LoVo (cell line): ENCODE data around the gene FBXO31.

Experiments used
- DNase-seq: peaks from one replicate; pipeline ENCODE4 v3.0.0-alpha.2; 2016; ENCODE audit warnings: low spot score

The FBXO31 gene

DNA sequence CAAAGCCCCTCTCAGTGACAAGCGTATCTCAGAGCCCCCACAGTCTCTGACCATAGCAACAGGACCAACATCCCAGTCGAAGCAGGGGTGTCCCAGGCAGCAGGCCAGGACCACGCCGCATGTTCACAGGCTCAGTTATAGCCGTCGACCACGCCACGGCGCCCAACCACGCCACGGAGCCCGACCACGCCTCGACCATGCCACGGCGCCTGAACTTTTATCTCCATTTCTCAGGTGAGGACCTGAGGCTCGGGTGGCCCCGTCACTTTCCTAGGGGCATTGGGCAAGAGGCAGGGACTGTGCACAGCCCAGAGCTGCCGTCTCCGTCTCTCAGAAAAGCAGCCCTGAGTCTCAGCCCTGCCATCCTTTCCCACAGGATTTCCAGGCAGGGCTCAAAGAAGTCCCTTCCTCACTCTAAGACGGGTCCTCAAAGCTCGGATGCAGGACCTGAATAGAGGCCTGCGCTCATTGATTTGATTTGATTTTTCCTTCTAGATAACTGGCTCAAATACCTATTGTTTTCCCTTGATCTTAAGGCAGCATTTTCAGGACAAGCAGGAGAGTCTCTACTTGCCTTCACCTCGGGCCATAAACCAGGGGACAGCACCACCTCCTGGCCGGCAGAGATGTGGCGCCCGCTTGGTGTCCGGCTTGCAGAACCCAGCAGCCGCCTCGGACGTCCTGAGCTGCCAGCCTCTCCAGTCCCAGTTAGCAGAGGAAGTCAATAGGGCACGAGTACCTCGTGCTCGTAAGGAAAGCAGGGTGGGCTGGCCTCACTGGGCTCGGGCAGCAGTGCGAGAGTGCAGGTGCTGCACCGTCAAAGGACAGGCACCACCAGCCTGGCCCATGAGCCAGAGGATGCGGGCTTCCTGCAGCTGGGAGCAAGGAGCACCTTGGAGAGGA, 105.1 kb downstream of the FBXO31 start:
- peak; percentile 60 for DNase-seq
